KMS-11 (cell line): Measurements from ENCODE around the gene STEAP1B.

Experiments used
- H2AFZ ChIP-seq: fragments of 200-600 bp; sonication (generic); 2 replicates; pipeline ENCODE4 v1.6.1; 2016; ENCODE audit warnings: antibody characterized with exemption, mixed run types, low read depth
- H3K27ac ChIP-seq: fragments of 200-600 bp; sonication (generic); 2 replicates; pipeline ENCODE4 v1.6.1; 2016; ENCODE audit warnings: mild to moderate bottlenecking, mixed run types
- H3K27me3 ChIP-seq: fragments of 200-600 bp; sonication (generic); 2 replicates; pipeline ENCODE4 v1.6.1; 2017; ENCODE audit warnings: mild to moderate bottlenecking, low read depth, mixed run types, moderate library complexity; ENCODE audit not compliant: insufficient read depth
- H3K36me3 ChIP-seq: fragments of 200-600 bp; sonication (generic); 2 replicates; pipeline ENCODE4 v1.6.1; 2017; ENCODE audit warnings: mild to moderate bottlenecking, mixed run types; ENCODE audit not compliant: insufficient read depth
- H3K4me1 ChIP-seq: fragments of 200-600 bp; sonication (generic); 2 replicates; pipeline ENCODE4 v1.6.1; 2016; ENCODE audit warnings: mild to moderate bottlenecking, low read depth, mixed run types; ENCODE audit not compliant: poor library complexity, severe bottlenecking
- H3K4me2 ChIP-seq: fragments of 200-600 bp; sonication (generic); 2 replicates; pipeline ENCODE4 v1.7.0; 2016; ENCODE audit warnings: mild to moderate bottlenecking, mixed run types
- H3K4me3 ChIP-seq: fragments of 200-600 bp; sonication (generic); IDR thresholded peaks from 2 replicates; pipeline ENCODE4 v1.6.1; 2017; ENCODE audit warnings: low read depth, low read length, mixed read lengths; ENCODE audit not compliant: insufficient read depth
- H3K79me2 ChIP-seq: fragments of 200-600 bp; sonication (generic); 2 replicates; pipeline ENCODE4 v1.6.1; 2016; ENCODE audit warnings: low read depth, mixed run types; ENCODE audit not compliant: insufficient read depth
- H3K9ac ChIP-seq: fragments of 200-600 bp; sonication (generic); 2 replicates; pipeline ENCODE4 v1.6.1; 2016; ENCODE audit warnings: mild to moderate bottlenecking, mixed run types
- H4K20me1 ChIP-seq: fragments of 200-600 bp; sonication (generic); 2 replicates; pipeline ENCODE4 v1.6.1; 2016; ENCODE audit warnings: mild to moderate bottlenecking, mixed run types; ENCODE audit not compliant: insufficient read depth
- CTCF ChIP-seq: fragments of 200-600 bp; sonication (generic); conservative IDR thresholded peaks from 2 replicates; pipeline ENCODE4 v1.6.1; 2017; ENCODE audit warnings: low read depth, mild to moderate bottlenecking, antibody characterized with exemption, low read length, moderate library complexity, mixed read lengths

STEAP1B gene

GRCh38 chr7:22378199-22378980 lies 121.6 kb downstream of the STEAP1B start:
- Histone ChIP-seq H2AFZ (no peak overlapping the region), H3K4me3 (no peak overlapping the region)

GRCh38 chr7:22377703-22378102 lies 122.3 kb downstream of the STEAP1B start:
- no peaks in the 10 kb centered on the region for H4K20me1 ChIP-seq
- H3K27ac ChIP-seq = no peak overlapping the region
- H3K79me2 ChIP-seq = no peaks in the 10 kb centered on the region
- no peak overlapping the region for H3K4me3 ChIP-seq
- H2AFZ ChIP-seq = no peak overlapping the region
- H3K4me2 ChIP-seq = no peak overlapping the region
- no peaks in the 10 kb centered on the region for H3K27me3 ChIP-seq
- H3K9ac ChIP-seq = no peak overlapping the region
- H3K36me3 ChIP-seq = no peaks in the 10 kb centered on the region
- TF ChIP-seq CTCF = no peak
- H3K4me1 ChIP-seq = no peaks in the 10 kb centered on the region

More at GRCh38 chr7:22378199-22378980, 121.6 kb downstream of the STEAP1B start:
- Histone ChIP-seq H3K4me2 (no peak overlapping the region), H3K27ac (no peak overlapping the region), H3K36me3 (no peaks in the 10 kb centered on the region), H3K79me2 (no peaks in the 10 kb centered on the region), H3K4me1 (no peaks in the 10 kb centered on the region), H3K9ac (no peak overlapping the region), H3K27me3 (no peaks in the 10 kb centered on the region), H4K20me1 (no peaks in the 10 kb centered on the region)
- no peak for TF ChIP-seq CTCF

GRCh38 chr7:22375359-22376048 lies 124.5 kb downstream of the STEAP1B start:
- H3K9ac ChIP-seq = no peak overlapping the region
- peaks cover 5% of the 10 kb centered on the region for H3K4me1 ChIP-seq
- no peak overlapping the region for H2AFZ ChIP-seq
- no peak overlapping the region for H3K4me2 ChIP-seq
- H4K20me1 ChIP-seq = no peaks in the 10 kb centered on the region
- no peaks in the 10 kb centered on the region for H3K79me2 ChIP-seq
- no peak overlapping the region for H3K4me3 ChIP-seq
- H3K36me3 ChIP-seq = no peaks in the 10 kb centered on the region
- no peaks in the 10 kb centered on the region for H3K27me3 ChIP-seq
- H3K27ac ChIP-seq = no peak overlapping the region
- no peak for TF ChIP-seq CTCF

- Histone ChIP-seq H3K27ac (no peak overlapping the region), H3K9ac (no peak overlapping the region), H2AFZ (no peak overlapping the region), H3K27me3 (no peaks in the 10 kb centered on the region), H3K4me3 (no peak overlapping the region), H3K79me2 (no peaks in the 10 kb centered on the region), H3K4me2 (no peak overlapping the region), H3K36me3 (no peaks in the 10 kb centered on the region), H4K20me1 (no peaks in the 10 kb centered on the region), H3K4me1 (peaks cover 5% of the 10 kb centered on the region)
- TF ChIP-seq CTCF = no peak
Measured at GRCh38 chr7:22373911-22374310, 126.1 kb downstream of the STEAP1B start.
